Measurements from ENCODE around the gene CD53.
"Not testable (repeated sequence)": the region's sequence is repeated elsewhere in the genome, so short reads cannot be mapped to it uniquely, and the experiment has no call there.

Gene CD53

GRCh38 chr1:110914676-110915075 lies 41.7 kb downstream of the CD53 start:
- DNase-seq (ENCODE audit: low read depth in 4 of 4, low spot score in 1 of 4): no peak

- DNase-seq (ENCODE audit: low read depth in 4 of 4, low spot score in 1 of 4): no peak
These were observed 42.9 kb downstream of the CD53 start for GRCh38 chr1:110915804-110916203.

- DNase-seq (ENCODE audit: low read depth in 4 of 4, low spot score in 1 of 4): no peak
These were observed 43.3 kb downstream of the CD53 start for GRCh38 chr1:110916274-110916668.

- peak in 1 of 4 experiments; percentile 11 for DNase-seq (ENCODE audit: low read depth in 4 of 4, low spot score in 1 of 4)
These were observed 43.8 kb downstream of the CD53 start for GRCh38 chr1:110916669-110917306.

GRCh38 chr1:110918016-110918415 lies 45.1 kb downstream of the CD53 start:
- DNase-seq (ENCODE audit: low read depth in 4 of 4, low spot score in 1 of 4): no peak

- no peak for DNase-seq (ENCODE audit: low read depth in 4 of 4, low spot score in 1 of 4)
These were observed 49.0 kb downstream of the CD53 start for GRCh38 chr1:110921953-110922352.

DNA sequence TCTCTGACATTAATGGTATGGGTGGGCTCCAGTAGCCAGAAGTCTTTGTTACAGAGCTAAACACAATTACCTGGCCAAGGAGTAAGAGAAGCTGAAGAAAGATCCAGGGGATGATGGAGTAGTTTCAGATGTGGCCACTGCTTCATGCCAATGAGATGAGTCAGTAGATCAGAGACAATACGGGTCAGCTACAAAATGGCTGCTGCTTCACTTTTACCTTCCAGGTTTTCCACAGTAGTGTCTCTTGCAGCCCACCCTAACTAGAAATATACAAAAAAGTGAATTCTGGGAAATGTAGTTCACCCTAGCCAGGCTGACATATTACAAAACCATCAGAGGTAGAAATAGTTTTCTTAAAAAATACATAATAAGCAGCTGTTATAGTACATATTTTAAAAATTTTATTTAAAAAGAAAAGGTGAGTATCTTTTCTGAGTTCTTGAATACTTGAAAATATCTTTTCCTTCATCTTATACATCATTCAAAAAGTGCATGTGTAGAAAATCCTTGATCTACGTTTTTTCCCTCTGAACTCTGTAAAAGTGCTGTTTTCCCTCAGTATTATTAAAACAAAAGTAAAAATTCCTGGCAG lies 54.6 kb downstream of the CD53 start:
- no peak for DNase-seq (ENCODE audit: low read depth in 4 of 4, low spot score in 1 of 4)

- DNase-seq (ENCODE audit: low read depth in 4 of 4, low spot score in 1 of 4): no peak
These were observed 55.2 kb downstream of the CD53 start for GRCh38 chr1:110928191-110928590.

GRCh38 chr1:110928904-110929303 lies 56.0 kb downstream of the CD53 start:
- DNase-seq (ENCODE audit: low read depth in 4 of 4, low spot score in 1 of 4): no peak

DNA sequence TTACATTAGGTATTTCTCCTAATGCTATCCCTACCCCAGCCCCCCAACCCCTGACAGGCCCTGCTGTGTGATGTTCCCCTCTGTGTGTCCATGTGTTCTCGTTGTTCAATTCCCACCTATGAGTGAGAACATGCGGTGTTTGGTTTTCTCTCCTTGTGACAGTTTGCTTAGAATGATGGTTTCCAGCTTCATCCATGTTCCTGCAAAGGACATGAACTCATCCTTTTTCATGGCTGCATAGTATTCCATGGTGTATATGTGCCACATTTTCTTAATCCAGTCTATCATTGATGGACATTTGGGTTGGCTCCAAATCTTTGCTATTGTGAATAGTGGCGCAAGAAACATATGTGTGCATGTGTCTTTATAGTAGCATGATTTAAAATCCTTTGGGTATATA lies 58.1 kb downstream of the CD53 start:
- not testable (repeated sequence) for DNase-seq (ENCODE audit: low read depth in 4 of 4, low spot score in 1 of 4)

- no peak for DNase-seq (ENCODE audit: low read depth in 4 of 4, low spot score in 1 of 4)
These were observed 63.6 kb downstream of the CD53 start for GRCh38 chr1:110936567-110936966.

GRCh38 chr1:110944806-110945205 lies 71.9 kb downstream of the CD53 start:
- DNase-seq (ENCODE audit: low read depth in 4 of 4, low spot score in 1 of 4): no peak

DNA sequence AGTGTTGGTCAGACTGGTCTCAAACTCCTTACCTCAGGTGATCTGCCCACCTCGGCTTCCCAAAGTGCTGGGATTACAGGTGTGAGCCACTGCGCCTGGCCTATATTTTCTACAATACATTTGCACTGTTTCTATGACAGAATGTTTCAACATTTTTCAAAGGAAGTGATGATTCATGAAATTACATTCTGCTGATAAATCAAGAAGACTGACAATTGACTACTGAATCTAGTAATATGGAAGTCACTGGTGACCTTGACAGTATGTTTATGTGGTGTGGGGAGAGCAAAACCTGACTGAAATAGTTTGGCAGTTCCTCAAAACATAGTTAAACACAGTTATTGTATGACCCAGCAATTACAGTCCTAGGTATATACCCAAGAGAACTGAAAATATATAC lies 72.7 kb downstream of the CD53 start:
- DNase-seq (ENCODE audit: low read depth in 4 of 4, low spot score in 1 of 4): no peak

DNA sequence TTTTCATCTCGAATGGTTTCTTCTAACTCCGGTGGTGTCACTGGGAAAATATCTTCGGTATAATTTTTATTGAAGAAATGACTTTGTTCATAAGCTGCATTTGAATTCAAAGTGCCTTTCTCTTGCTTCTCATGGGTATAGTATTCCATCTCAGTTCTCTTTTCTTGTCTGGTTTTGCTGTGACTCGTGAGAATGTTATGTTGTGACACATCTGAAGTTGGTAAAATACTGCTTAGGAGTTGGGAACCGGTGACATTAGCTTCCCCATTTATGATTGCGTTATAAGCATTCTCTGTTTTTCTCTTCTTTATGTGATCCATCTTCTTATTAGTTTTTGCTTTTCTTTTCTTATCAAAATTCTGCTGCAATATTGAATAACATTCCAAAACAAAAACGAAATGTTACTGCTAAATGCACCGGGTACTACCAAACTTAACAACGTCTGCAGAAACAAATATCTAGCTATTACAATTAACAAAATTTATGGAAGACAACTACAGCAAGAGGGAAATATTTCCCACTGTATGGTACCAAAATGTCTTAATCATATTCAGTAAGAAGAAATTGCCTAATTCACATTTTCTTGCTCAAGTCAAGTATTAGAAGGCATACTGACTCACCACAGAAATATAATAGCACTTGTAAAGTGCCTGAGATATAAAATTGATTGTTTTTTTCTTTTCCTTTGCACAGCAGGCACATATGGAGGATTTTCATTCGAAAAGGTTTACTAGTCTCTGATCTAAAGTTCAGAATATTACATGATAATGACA lies 75.3 kb downstream of the CD53 start:
- DNase-seq (ENCODE audit: low read depth in 4 of 4, low spot score in 1 of 4): no peak

All from stimulated activated CD4-positive, alpha-beta T cell treated with anti-CD3 and anti-CD28 coated beads, Interleukin-1b, Interleukin-23, amount 100 ng/mL, for 24 hours (primary cell).